HEK293 (cell line): Measurements from ENCODE around the gene TBC1D9B.

Experiments used
- CTCF ChIA-PET: fragments of 350-600 bp; formaldehyde crosslinking; extraction: SDS; loops from one replicate; lab custom pipeline; 2021; ENCODE audit warnings: antibody characterized with exemption; lab: Yijun Ruan, JAX
- POLR2A ChIA-PET: fragments of 300-600 bp; formaldehyde crosslinking; extraction: SDS; loops from one replicate; lab custom pipeline; 2020; ENCODE audit warnings: antibody characterized with exemption, inconsistent platforms; lab: Yijun Ruan, JAX
- H3K27ac ChIP-seq: fragments of 200-500 bp; sonication (Bioruptor generic); 2 replicates; pipeline ENCODE4 v1.5.1; 2014; ENCODE audit warnings: low read depth, low read length, control low read depth, inconsistent platforms; ENCODE audit errors: extremely low read depth
- H3K36me3 ChIP-seq, 2 experiments: fragments of 200-500 bp in 1 of 2; sonication (Bioruptor generic) in 1 of 2; 1 replicate in 1 of 2; 2 replicates in 1 of 2; pipeline ENCODE4 v1.5.1; 2014 to 2017; ENCODE audit warnings: inconsistent platforms in 2 of 2, low read length in 2 of 2; ENCODE audit not compliant: control insufficient read depth in 2 of 2, insufficient read depth in 1 of 2
- H3K4me1 ChIP-seq: fragments of 200-500 bp; sonication (Bioruptor generic); 2 replicates; pipeline ENCODE4 v1.5.1; 2014; ENCODE audit warnings: mild to moderate bottlenecking, low read length, inconsistent platforms; ENCODE audit not compliant: control insufficient read depth, insufficient read depth
- H3K4me3 ChIP-seq: 2 replicates; pipeline ENCODE4 v1.5.1; 2011; ENCODE audit warnings: low read depth, mild to moderate bottlenecking, control low read depth, low read length, moderate library complexity
- H3K9me3 ChIP-seq: fragments of 200-500 bp; sonication (Bioruptor generic); 2 replicates; pipeline ENCODE4 v1.5.1; 2014; ENCODE audit warnings: low read depth, low read length, inconsistent platforms; ENCODE audit not compliant: control insufficient read depth, insufficient read depth
- CTCF ChIP-seq: fragments of 450-650 bp; formaldehyde crosslinking; IDR thresholded peaks from 2 replicates; pipeline ENCODE4 v1.5.1; 2016; ENCODE audit warnings: missing biosample characterization, missing genetic modification characterization
- GLIS2 ChIP-seq: fragments of 450-650 bp; formaldehyde crosslinking; IDR thresholded peaks from 2 replicates; pipeline ENCODE4 v1.5.1; 2016; ENCODE audit warnings: missing biosample characterization, missing genetic modification characterization
- KLF8 ChIP-seq: fragments of 450-650 bp; formaldehyde crosslinking; IDR thresholded peaks from 2 replicates; pipeline ENCODE4 v1.5.1; 2016; ENCODE audit warnings: missing biosample characterization, missing genetic modification characterization
- PRDM10 ChIP-seq: fragments of 450-650 bp; formaldehyde crosslinking; IDR thresholded peaks from 2 replicates; pipeline ENCODE4 v1.5.1; 2016; ENCODE audit warnings: missing biosample characterization, missing genetic modification characterization
- PRDM6 ChIP-seq: fragments of 450-650 bp; formaldehyde crosslinking; IDR thresholded peaks from 2 replicates; pipeline ENCODE4 v1.5.1; 2017; ENCODE audit warnings: missing biosample characterization, missing genetic modification characterization
- SALL2 ChIP-seq: fragments of 450-650 bp; formaldehyde crosslinking; IDR thresholded peaks from 2 replicates; pipeline ENCODE4 v1.5.0; 2017; ENCODE audit warnings: missing biosample characterization, mild to moderate bottlenecking, missing genetic modification characterization, borderline replicate concordance
- SETDB1 ChIP-seq: IDR thresholded peaks from one replicate; pipeline ENCODE4 v1.6.1; 2017; ENCODE audit warnings: mild to moderate bottlenecking, low read length, moderate library complexity, mixed read lengths; ENCODE audit not compliant: insufficient read length
- WT1 ChIP-seq: fragments of 450-650 bp; formaldehyde crosslinking; IDR thresholded peaks from 2 replicates; pipeline ENCODE4 v1.5.1; 2016; ENCODE audit warnings: missing biosample characterization, missing genetic modification characterization
- ZBTB17 ChIP-seq: fragments of 450-650 bp; formaldehyde crosslinking; IDR thresholded peaks from 2 replicates; pipeline ENCODE4 v1.5.1; 2016; ENCODE audit warnings: missing biosample characterization, missing genetic modification characterization
- ZBTB26 ChIP-seq: fragments of 450-650 bp; formaldehyde crosslinking; optimal IDR thresholded peaks from 2 replicates; pipeline ENCODE3; 2016; ENCODE audit warnings: missing biosample characterization, mild to moderate bottlenecking, missing genetic modification characterization
- ZFP3 ChIP-seq: fragments of 450-650 bp; formaldehyde crosslinking; IDR thresholded peaks from 2 replicates; pipeline ENCODE4 v1.5.1; 2016; ENCODE audit warnings: low read depth, missing biosample characterization, missing genetic modification characterization
- ZNF174 ChIP-seq: fragments of 450-650 bp; formaldehyde crosslinking; IDR thresholded peaks from 2 replicates; pipeline ENCODE4 v1.5.0; 2017; ENCODE audit warnings: missing biosample characterization, mild to moderate bottlenecking, missing genetic modification characterization
- ZNF202 ChIP-seq: fragments of 450-650 bp; formaldehyde crosslinking; IDR thresholded peaks from 2 replicates; pipeline ENCODE4 v1.5.1; 2016; ENCODE audit warnings: missing biosample characterization, missing genetic modification characterization, borderline replicate concordance
- ZNF23 ChIP-seq: fragments of 450-650 bp; formaldehyde crosslinking; IDR thresholded peaks from 2 replicates; pipeline ENCODE4 v1.5.1; 2016; ENCODE audit warnings: missing biosample characterization, missing genetic modification characterization, borderline replicate concordance
- ZNF302 ChIP-seq: fragments of 450-650 bp; formaldehyde crosslinking; IDR thresholded peaks from 2 replicates; pipeline ENCODE4 v1.5.1; 2016; ENCODE audit warnings: missing biosample characterization, missing genetic modification characterization, low read depth
- ZNF48 ChIP-seq: fragments of 450-650 bp; formaldehyde crosslinking; IDR thresholded peaks from 2 replicates; pipeline ENCODE4 v1.5.1; 2016; ENCODE audit warnings: missing biosample characterization, missing genetic modification characterization
- ZNF514 ChIP-seq: fragments of 450-650 bp; formaldehyde crosslinking; IDR thresholded peaks from 2 replicates; pipeline ENCODE4 v1.5.1; 2016; ENCODE audit warnings: missing biosample characterization, missing genetic modification characterization
- ZNF677 ChIP-seq: fragments of 450-650 bp; IDR thresholded peaks from 2 replicates; pipeline ENCODE4 v1.5.0; 2018; ENCODE audit warnings: missing biosample characterization, mild to moderate bottlenecking, missing genetic modification characterization, moderate library complexity

TBC1D9B gene

GRCh38 chr5:179833056-179833708 is 74.5 kb downstream of the TBC1D9B start:
- Histone ChIP-seq H3K4me3 (no peak overlapping the region), H3K4me1 (no peaks in the 10 kb centered on the region), H3K36me3 (peaks cover 30 to 89% of the 10 kb centered on the region in 2 experiments)
- CTCF ChIA-PET = interaction anchor here (0.9 kb wide), 1 partner anchor 67 kb away, joined by 3 read pairs; no protein-coding TSS in a partner anchor
- POLR2A ChIA-PET = interaction anchor here (0.8 kb wide), 2 partner anchors 11 to 13 kb away, joined by 3 to 4 read pairs; partner anchors contain the start of gene SQSTM1
- TF ChIP-seq ZNF302 (tag by site-specific recombination) (no peak), ZNF514 (no peak), PRDM6 (no peak), SALL2 (tag by site-specific recombination) (no peak), ZFP3 (tag by site-specific recombination) (no peak), ZBTB17 (no peak), ZNF23 (tag by site-specific recombination) (no peak), ZNF677 (no peak), ZNF48 (no peak), KLF8 (tag by site-specific recombination) (no peak), CTCF (tag by site-specific recombination) (no peak), ZBTB26 (tag by site-specific recombination) (no peak), GLIS2 (tag by site-specific recombination) (no peak), ZNF202 (tag by site-specific recombination) (no peak), WT1 (tag by site-specific recombination) (no peak), SETDB1 (no peak), ZNF174 (tag by site-specific recombination) (no peak), PRDM10 (tag by site-specific recombination) (no peak)
- TF ChIP-seq, all 188 proteins: peak for 0
- no peaks in the 10 kb centered on the region for H3K9me3 ChIP-seq
- H3K27ac ChIP-seq = 0 out of 2 replicates have a peak overlapping the region, but pooled peaks have one; percentile 9
